Breast epithelium (tissue), 4 donors: ENCODE measurements around the gene BBX. TPM values are rescaled to one million over a fixed set of nuclear protein-coding genes. Genes with fewer than 3 reads are reported as not detected.

Source experiments
- DNase-seq, 2 donors: peaks; one replicate each; pipeline ENCODE4 v3.0.0-alpha.2; 2019; ENCODE audit warnings: low spot score in 2 of 2
- H3K27ac ChIP-seq, 2 donors: fragments of 200-600 bp; sonication (generic) in 1 of 2; one replicate each; pipeline ENCODE4 v1.5.1; 2016 to 2019; ENCODE audit warnings: mild to moderate bottlenecking in 1 of 2
- H3K27me3 ChIP-seq, 2 donors: fragments of 200-600 bp; sonication (generic) in 1 of 2; one replicate each; pipeline versions ENCODE4 v1.5.1 to v1.6.0; 2017 to 2019; ENCODE audit warnings: control low read depth in 1 of 2, mild to moderate bottlenecking in 1 of 2
- H3K36me3 ChIP-seq: fragments of 200-600 bp; one replicate; pipeline ENCODE4 v1.5.1; 2019
- H3K4me1 ChIP-seq, 2 donors: fragments of 200-600 bp; sonication (generic); one replicate each; pipeline ENCODE4 v1.5.1; 2016 to 2019; ENCODE audit warnings: control low read depth in 1 of 2
- H3K4me3 ChIP-seq, 3 donors: fragments of 200-600 bp; sonication (generic); 1 replicate in 2 of 3; 2 replicates in 1 of 3; pipeline ENCODE4 v1.5.1; 2016 to 2019; ENCODE audit warnings: mild to moderate bottlenecking in 3 of 3, moderate library complexity in 2 of 3
- H3K9me3 ChIP-seq, 2 donors: fragments of 200-600 bp; sonication (generic) in 1 of 2; one replicate each; pipeline ENCODE4 v1.5.1; 2016 to 2019; ENCODE audit warnings: control low read depth in 1 of 2
- CTCF ChIP-seq, 3 donors: fragments of 450-650 bp; IDR thresholded peaks; one replicate each; pipeline ENCODE4 v1.5.1; 2016 to 2017; ENCODE audit warnings: antibody characterized with exemption in 3 of 3, mild to moderate bottlenecking in 3 of 3, moderate library complexity in 3 of 3
- POLR2A ChIP-seq: fragments of 450-650 bp; IDR thresholded peaks from one replicate; pipeline ENCODE4 v1.6.1; 2016; ENCODE audit warnings: antibody characterized with exemption, mild to moderate bottlenecking, moderate library complexity
- POLR2AphosphoS5 ChIP-seq, 3 donors: sonication (generic); formaldehyde crosslinking; IDR thresholded peaks; one replicate each; pipeline ENCODE4 v1.6.1; 2017; ENCODE audit warnings: antibody characterized with exemption in 3 of 3
- intact Hi-C: fragments of 100-400 bp; cut with DNase I; formaldehyde crosslinking; loops from one replicate; pipeline ENCODE4 v1.15.1; 2023; ENCODE audit warnings: low total_unique reads
- total RNA-seq, 3 donors: library from RNA; depleted of rRNA; stranded (reverse); fragments of >200 nt; gene quantifications; one replicate each; pipeline ENCODE4 v1.1.0, GENCODE V29; 2016

The BBX gene
- total RNA-seq, 3 donors from 2014 or later, result 59.0 to 95.9 (median 70.8) TPM

- no peak overlapping the region for H3K27ac ChIP-seq
- no peak for DNase-seq
- no peaks in the 10 kb centered on the region for H3K36me3 ChIP-seq
- no peak overlapping the region for H3K4me3 ChIP-seq
- H3K27me3 ChIP-seq, result no peaks in the 10 kb centered on the region
- H3K9me3 ChIP-seq, result no peaks in the 10 kb centered on the region
- TF ChIP-seq POLR2A, result no peak
- TF ChIP-seq POLR2AphosphoS5 (IDR thresholded peaks at IDR 0.05), result no peak
- no peak for TF ChIP-seq CTCF (IDR thresholded peaks at IDR 0.05)
- intact Hi-C loops, result no loop called here
- H3K4me1 ChIP-seq, result no peaks in the 10 kb centered on the region
Observed at GRCh38 chr3:107791450-107791849, 268.7 kb downstream of the BBX start.

DNA sequence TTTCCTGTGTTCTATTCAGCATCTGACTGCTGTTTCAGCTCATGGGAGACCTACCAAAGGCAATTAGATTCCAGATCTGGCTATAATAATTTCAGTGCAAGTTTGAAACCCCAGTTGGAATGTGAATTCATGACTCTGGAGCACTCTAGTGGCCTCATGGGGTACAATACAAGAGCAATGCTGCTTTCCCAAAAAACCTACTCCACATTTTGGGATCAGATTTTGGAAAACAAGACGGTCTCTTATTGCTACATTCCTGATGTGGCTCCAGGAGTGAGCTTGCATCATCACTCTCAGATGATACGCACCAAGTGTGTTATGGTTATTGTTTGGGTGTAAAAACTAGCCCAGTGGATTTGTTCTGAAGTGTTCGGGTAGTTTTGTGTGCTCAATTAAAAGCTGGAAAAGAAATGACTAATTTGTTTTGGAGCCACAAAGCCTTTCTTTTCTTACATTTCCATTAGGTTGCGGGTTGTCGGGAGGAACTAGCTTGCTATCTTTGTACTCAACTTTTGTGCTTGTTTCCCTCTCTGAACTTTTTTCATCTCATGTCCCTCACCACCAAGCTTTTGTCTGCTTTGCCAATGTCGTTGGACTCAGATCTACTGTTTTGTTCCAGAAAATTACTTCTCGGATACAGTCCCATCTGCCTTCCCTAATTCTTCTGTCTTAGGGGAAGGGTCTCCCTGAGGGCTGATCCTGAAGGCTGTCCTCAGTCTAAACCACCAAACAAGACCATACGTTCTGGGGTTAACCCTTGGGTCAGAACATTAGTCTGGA lies 272.1 kb downstream of the BBX start:
- Histone ChIP-seq H3K4me1 (no peaks in the 10 kb centered on the region), H3K4me3 (no peak overlapping the region), H3K27me3 (no peaks in the 10 kb centered on the region), H3K36me3 (no peaks in the 10 kb centered on the region), H3K27ac (peak overlapping the region in 1 of 2 donors; percentile 23), H3K9me3 (no peaks in the 10 kb centered on the region)
- TF ChIP-seq POLR2AphosphoS5 (IDR thresholded peaks at IDR 0.05) (peak in 1 of 3 donors; percentile 31), CTCF (IDR thresholded peaks at IDR 0.05) (peak in 1 of 3 donors; percentile 40), POLR2A (no peak)
- DNase-seq, result no peak
- intact Hi-C loops, result no loop called here

GRCh38 chr3:107795514-107796094 lies 272.8 kb downstream of the BBX start:
- Histone ChIP-seq H3K4me3 (no peak overlapping the region), H3K4me1 (no peaks in the 10 kb centered on the region), H3K9me3 (no peaks in the 10 kb centered on the region), H3K27me3 (no peaks in the 10 kb centered on the region), H3K27ac (no peak overlapping the region), H3K36me3 (no peaks in the 10 kb centered on the region)
- DNase-seq, result no peak
- TF ChIP-seq POLR2A (no peak), POLR2AphosphoS5 (IDR thresholded peaks at IDR 0.05) (no peak), CTCF (IDR thresholded peaks at IDR 0.05) (no peak)
- intact Hi-C loops, result no loop called here

GRCh38 chr3:107796791-107797190 lies 274.0 kb downstream of the BBX start:
- Histone ChIP-seq H3K4me1 (no peaks in the 10 kb centered on the region), H3K4me3 (no peak overlapping the region), H3K27ac (no peak overlapping the region), H3K27me3 (no peaks in the 10 kb centered on the region), H3K9me3 (no peaks in the 10 kb centered on the region), H3K36me3 (peaks cover 7% of the 10 kb centered on the region)
- intact Hi-C loops, result no loop called here
- DNase-seq, result no peak
- TF ChIP-seq POLR2AphosphoS5 (IDR thresholded peaks at IDR 0.05), result no peak
- no peak for TF ChIP-seq POLR2A
- no peak for TF ChIP-seq CTCF (IDR thresholded peaks at IDR 0.05)

- Histone ChIP-seq H3K27me3 (no peaks in the 10 kb centered on the region), H3K27ac (no peak overlapping the region), H3K4me1 (no peaks in the 10 kb centered on the region), H3K9me3 (no peaks in the 10 kb centered on the region), H3K36me3 (peaks cover 13% of the 10 kb centered on the region), H3K4me3 (no peak overlapping the region)
- TF ChIP-seq POLR2AphosphoS5 (IDR thresholded peaks at IDR 0.05), result no peak
- no peak for TF ChIP-seq CTCF (IDR thresholded peaks at IDR 0.05)
- no peak for TF ChIP-seq POLR2A
- DNase-seq, result no peak
- intact Hi-C loops, result no loop called here
Observed at GRCh38 chr3:107797586-107797985, 274.8 kb downstream of the BBX start.
